H4 (cell line): Measurements from ENCODE around the gene SLC22A14. TPM values are rescaled to one million over a fixed set of nuclear protein-coding genes. Genes with fewer than 3 reads are reported as not detected.

ENCODE experiments used
- DNase-seq: peaks from one replicate; pipeline ENCODE4 v3.0.0-alpha.2; 2015; ENCODE audit warnings: low spot score
- total RNA-seq: library from RNA; depleted of rRNA; stranded (reverse); fragments of >200 nt; shearing (Covaris generic); gene quantifications from 2 replicates; pipeline ENCODE4 v1.2.3, GENCODE V29; 2014

Gene SLC22A14
- total RNA-seq, 1 experiment from 2014 or later, result not detected

DNA sequence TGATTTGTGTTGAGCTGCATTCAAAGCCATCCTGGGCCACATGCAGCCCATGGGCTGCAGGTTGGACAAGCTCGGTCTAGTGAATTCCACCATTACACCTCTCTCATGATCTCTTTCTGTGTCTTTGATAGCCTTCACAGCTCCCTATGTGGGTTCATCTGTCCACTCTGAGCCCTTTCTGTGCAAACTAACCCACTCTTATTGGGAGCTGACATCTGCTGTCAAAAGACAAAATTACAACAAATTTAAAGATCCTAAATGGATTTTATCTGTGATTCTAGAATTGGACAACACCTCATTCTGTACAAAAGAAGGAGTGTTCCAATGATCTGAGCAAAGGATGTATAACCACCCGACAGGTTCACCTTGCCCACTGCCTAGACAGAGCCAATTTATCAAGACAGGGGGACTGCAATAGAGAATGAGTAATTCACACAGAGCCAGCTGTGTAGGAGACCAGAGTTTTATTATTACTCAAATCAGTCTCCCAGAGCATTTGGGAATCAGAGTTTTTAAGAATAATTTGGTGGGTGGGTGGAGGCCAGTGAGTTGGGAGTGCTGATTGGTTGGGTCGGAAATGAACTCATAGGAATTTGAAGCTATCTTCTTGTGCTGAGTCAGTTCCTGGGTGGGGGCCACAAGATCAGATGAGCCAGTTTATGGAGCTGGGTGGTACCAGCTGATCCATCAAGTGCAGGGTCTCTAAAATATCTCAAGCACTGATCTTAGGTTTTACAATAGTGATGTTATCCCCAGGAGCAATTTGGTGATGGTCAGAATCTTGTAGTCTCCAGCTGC lies 61.9 kb downstream of the SLC22A14 start:
- DNase-seq, result no peak

DNA sequence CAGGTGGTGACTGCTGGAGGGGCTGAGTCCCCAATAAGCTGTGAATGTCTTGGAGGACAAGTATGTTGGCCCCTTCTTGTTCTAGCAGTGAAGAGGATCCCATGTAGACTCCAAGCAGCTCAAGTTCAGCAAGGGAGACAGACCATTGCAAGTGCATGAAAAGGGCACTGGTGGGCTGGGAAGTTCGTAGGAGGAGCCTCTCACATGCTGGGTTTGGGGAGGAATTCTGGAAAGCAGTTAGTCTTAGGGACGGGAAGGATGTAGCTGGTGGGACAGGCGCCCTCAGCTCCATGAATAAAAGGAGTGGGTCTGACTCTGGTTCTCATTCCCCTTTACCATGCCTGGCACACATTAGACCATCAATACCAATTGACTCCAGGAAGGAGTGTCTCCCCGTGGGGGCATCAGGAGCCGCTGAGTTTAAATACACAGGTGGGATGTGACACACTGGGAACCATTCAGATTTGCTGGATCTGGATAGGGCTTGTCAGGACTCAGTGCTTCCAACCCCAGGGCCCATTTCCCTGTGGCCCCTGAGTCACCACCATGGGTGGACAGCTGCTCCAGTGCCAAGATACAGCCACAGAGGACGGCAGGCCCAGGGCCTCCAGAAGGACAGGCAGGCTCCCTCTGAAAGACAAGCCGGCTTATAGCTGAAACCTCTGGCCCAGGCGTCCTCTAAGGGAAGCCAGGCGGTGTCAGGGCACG lies 63.9 kb downstream of the SLC22A14 start:
- no peak for DNase-seq

DNA sequence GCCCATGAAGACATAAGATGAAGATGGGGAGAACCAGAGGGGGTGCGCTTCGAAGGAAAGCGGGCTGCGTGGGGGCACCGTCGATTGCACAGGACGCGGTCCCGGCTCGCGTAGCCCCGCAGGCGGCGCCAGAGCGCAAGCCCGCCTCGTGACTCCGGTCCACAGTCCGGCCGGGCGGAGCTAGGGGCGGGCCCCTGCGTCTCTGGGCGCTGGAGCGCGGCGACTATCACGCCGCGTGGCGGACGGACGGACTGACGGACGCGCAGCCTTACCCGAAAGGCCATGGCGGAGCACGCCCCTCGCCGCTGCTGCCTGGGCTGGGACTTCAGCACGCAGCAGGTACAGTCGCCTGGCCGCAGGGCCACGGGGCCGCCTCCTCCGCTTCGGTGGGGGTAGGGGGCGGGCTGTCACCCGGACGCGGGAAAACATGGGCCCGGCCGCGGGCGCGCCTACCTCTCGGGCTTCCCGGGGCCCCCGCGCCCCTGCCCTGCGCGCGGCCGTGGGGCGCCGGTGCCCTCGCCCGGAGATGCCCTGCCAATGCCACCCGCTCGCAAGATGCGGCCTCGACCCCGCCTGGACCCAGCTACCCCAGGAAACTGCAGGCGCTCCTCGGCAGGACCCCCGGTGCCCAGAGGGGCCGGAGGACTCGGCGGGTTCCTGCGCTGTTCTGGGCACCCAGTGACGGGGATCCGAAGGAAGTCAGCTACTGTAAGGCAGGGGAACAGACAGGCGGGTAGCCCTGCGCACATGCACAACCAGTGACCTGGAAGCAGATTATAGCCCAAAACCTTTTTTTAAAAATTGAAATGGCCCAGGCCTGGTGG lies 64.7 kb downstream of the SLC22A14 start, which contains the start of gene XYLB:
XYLB (plus strand) TSS at position 199 of the 824 bp plus-strand sequence; CDS start at position 283, 84 bp downstream.
- DNase-seq, result peak; percentile 43

DNA sequence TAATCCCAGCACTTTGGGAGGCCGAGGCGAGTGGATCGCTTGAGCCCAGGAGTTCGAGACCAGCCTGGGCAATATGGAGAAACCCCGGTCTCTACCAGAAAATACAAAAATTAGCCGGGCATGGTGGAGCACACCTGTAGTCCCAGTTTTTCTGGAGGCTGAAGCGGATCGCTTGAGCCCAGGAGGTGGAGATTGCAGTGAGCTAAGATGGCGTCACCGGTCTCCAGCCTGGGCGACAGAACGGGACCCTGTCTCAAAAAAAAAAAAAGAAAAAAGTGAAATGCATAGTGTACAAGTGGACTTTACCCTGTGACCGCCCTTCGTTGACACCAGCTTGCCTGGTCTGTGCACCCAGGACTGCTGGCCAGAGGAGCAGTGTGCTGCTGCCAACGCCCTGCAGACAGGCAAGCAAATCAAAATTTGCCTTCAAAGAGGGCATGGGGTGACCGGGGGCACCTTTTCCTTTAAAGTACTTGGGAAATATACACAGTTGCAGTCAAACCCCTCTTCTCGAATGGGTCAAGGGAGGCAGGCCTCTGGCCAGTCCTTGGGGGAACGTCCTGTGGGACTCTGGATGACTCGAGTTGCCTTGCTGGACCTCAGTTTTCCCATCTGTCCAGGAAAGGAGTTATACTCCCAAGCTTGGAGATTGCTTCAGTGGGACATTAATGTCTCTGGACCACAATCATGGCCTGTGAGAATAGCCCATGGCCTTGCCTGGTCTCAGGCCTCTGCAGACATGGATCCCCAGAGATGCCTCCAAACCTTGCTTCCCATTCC lies 65.5 kb downstream of the SLC22A14 start:
- no peak for DNase-seq

DNA sequence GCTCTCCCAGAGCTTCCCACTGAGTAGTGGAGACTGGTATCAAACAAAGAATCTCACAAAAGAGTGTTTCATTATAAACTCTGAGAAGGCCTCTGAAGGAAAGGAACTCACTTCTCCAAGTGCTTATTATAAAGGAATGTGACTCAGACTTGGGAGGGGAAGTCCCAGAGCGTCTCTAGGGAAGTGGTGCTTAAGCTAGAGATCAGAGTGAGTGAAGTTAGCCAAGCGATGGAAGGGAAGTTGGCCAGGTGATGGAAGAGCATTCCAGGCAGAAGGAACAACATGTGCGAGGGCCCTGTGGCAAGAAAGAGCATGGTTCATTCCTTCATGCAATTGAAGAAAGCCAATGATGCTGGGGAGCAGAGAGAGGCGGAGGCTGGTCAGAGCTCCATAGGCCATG lies 66.8 kb downstream of the SLC22A14 start:
- DNase-seq, result no peak

DNA sequence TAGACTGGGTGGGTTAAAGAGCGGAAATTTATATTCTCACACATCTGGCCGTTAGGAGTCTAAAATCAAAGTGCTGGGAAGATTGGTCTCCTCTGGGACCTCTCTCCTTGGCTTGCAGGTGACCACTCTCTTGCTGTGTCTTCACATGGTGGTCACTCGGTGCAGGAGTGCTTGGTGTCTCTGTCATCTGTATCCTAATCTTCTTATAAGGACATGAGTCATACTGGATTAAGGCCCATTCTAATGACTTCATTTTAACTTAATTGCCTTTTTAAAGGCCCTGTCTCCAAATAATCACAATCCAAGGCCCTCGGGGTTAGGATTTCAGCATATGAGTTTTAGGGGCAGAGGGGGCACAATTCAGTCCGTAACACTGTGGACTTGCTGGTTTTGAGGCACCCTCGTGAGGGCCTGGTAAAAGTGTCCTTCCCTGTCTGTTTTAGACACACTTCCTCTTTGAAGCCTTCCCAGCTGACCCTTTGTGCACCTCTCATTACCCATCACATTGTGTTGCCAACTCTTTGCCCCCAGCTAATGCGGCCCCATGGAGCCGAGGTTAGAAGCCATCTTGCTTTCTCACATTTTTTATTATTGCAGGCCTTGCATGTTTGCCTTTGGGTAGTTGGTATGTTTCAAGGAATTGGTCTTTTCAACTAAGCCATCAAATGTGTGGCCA lies 67.7 kb downstream of the SLC22A14 start:
- no peak for DNase-seq

DNA sequence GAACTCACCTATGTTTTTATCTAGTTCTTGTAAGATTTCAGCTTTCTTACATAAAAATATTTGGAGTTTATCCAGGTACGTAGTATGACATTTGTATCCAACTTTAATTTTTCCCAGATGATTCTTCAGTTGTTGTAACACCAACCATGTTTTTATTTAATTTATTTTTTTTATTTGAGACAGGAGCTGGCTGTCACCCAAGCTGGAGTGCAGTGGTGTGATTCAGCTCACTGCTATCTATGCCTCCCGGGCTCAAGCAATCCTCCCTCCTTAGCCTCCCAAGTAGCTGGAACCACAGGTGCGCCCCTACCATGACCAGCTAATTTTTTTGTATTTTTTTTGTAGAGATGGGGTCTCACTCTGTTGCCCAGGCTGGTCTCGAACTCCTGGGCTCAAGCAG lies 71.1 kb downstream of the SLC22A14 start:
- DNase-seq, result no peak

DNA sequence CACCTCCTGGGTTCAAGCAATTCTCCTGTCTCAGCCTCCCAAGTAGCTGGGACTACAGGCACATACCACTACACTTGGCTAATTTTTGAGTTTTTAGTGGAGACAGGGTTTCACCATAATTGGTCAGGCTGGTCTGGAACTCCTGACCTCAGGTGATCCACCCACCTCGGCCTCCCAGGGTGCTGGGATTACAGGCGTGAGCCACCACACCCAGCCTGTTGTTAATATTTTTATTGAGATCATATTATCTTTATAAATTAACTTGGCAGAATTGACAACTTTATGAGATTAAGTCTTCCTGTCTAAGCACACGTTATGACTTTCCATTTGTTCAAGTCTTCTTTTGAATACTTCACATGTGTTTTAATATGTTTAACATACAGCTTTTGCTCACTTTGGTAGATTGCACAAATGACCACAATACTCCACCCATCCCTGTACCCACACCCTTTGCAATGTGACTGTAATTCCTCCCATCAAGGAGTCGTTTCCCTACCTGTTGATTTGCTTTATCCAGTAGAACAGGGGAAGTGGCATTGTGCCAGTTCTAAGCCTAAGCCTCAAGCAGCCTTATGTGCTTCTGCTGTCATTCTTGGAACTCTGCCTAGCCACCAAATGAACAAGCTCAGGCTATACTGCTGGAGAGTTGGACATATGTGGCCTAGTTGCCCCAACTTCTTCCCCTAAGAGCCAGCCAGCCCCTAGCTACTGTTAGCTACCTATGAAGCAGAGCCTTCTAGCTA lies 72.7 kb downstream of the SLC22A14 start:
- peak; percentile 53 for DNase-seq

DNA sequence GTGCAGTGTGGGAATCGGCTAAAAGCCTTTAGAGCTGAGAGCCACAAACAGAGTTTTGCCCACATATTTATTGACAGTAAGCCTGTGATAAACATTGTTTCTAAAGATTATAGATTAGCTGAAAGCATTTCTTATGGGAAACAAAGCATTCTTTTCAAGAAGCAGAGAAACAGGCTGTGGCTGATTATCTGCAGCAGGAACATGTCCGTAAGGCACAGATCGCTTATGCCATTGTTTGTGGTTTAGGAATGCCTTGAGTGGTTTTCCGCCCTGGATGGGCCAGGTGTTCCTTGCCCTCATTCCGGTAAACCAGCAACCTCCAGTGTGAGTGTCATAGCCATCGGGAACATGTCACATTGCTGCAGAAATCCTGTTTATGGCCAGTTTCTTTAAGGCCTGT lies 76.9 kb downstream of the SLC22A14 start:
- DNase-seq, result no peak

DNA sequence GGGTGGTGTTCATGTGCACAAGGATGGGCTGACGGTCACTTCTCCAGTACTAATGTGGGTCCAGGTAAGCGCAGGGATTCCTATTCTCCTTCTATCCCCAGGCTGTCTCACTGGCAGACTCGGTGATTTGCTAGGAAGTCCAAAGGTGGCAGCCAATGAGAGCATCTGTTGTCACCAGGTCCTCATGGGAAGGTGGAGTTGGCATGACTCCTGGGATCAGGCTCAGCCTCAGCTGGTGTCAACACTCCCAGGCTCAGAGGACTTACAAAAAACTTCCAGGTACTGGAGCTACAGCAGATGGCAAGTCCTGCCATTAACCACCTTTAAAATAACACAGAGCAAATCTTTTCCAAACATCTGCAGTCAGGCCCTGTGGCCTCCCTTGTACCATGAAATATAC lies 78.3 kb downstream of the SLC22A14 start:
- DNase-seq, result no peak

DNA sequence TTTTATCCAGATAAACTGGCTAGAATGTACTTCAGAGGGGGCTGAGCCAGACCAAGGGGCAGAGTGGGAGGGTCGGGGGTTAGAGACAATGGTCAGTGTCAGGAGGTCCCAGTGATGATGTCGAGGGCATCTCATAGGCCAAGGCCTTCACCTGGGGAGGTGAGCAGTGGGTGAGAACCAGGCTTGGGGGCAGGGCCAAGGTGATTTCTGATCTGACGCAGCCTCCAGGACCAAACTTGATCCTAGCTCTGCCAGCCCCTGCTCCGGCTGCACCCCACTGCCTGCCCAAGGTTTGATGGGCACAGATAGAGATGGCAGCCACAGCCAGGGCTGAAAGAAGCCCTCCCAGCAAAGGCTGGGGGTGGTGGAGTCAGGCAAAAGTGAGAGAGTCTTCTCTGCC lies 79.4 kb downstream of the SLC22A14 start:
- DNase-seq, result no peak

DNA sequence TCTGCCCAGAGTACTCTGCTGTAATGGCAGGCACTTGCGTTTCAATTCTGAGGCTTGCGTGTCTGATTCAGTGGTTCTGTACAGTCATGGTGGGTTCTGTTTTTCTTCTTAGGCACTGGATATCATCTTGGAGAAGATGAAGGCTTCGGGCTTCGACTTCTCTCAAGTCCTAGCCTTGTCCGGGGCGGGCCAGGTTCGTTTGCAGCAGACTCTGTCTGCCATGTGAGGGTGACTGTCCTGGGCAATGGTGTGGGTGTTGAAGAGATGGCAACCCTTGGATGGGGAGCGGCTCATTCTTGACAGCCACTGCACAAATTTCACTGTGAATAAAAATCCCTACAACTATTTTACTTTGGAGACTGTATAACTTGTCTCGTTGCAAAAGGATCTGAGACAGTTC lies 80.7 kb downstream of the SLC22A14 start:
- no peak for DNase-seq

DNA sequence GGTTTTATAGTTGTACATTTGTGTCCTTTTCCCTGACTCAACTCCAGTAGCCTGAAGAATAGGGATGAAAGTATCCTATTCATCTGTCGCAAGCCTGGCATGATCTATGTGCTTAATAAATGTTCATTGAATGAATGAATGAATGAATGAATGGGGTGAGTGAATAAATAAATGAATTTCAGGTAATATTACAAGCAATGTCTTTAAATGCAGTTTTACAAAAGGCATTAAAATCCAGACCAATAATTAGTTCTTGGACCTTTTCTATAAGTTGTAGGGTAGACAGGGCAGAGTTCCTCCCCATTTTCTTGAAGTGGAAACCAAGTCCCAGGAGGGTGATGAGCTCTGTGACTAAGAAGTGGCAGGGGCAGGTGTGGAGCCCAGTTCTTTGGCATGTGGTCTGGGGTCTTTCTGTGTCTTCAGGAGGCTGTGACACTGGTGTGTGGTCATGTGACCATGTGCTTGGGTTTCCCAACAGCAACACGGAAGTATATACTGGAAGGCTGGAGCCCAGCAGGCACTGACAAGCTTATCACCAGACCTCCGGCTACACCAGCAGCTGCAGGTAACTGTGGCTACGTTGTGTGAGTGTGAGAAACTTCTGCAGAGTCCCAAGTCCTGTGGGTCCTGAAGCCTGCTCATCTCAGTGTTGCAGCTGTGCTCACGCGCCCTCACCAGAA lies 82.8 kb downstream of the SLC22A14 start:
- no peak for DNase-seq

DNA sequence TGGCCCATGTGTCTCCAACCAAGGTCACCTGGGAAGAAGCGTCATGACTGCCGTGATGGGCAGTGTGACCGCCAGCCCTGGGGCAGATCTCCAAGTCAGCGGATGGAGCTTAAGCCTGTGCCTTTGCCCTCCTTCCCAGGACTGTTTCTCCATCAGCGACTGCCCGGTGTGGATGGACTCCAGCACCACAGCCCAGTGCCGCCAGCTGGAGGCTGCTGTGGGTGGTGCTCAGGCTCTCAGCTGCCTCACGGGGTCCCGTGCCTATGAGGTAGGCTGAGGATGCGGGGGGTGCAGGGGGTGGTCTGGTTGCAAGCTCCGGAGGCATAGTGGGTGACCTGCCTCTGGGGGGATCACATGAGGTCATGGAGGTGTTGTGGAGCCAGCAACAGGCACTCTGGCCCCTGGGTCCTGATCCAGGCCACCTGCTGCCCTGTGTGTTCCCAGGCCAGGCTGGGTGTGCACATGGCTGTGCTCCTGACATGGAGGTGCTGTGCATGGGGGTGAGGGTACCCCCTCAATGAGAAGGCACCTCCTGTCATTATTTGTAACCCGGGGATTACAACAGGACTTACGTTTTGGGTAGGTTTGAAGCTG lies 83.5 kb downstream of the SLC22A14 start:
- DNase-seq, result no peak

DNA sequence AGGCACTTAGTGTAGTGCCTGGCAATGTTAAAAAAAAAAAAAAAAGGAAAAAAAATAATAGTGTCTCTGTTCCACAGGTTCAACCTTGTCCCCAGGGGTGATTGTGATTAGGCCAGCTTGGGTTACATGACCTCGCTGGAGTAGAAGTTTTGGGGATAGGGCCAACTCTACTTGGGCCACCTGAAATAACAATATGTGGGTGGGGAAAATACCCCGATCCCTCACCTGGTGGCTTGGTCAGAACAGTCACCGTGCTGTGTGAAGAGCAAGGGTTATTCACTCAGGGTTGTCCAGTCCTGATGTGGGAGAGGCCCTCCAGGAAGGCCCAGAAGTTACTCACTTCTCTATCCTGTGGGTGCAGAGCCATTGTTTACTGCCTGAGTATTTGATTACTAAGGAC lies 84.0 kb downstream of the SLC22A14 start:
- no peak for DNase-seq

DNA sequence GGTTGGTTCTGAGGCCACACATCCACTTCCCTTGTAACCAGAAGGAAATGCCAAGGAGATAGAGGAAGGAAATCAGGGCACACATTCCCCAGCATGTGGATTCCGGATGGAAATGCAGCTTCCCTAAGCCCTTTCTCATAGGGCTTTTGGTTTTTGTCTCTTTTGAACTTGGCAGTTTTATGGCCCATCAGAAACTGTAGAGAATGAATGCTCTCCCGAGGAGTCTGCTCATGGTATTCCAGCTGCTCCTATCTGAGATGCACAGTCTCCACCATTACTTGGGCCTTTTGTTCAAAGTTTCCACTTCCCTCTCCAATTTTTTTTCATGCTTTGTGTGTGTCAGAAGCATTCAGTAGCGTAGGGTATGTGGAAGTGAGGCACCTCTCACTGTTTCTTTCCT lies 85.7 kb downstream of the SLC22A14 start:
- no peak for DNase-seq
